Breast epithelium (tissue), 4 donors: ENCODE measurements around the gene CCDC170. TPM values are rescaled to one million over a fixed set of nuclear protein-coding genes. Genes with fewer than 3 reads are reported as not detected.

Experiments used
- DNase-seq, 2 donors: peaks; one replicate each; pipeline ENCODE4 v3.0.0-alpha.2; 2019; ENCODE audit warnings: low spot score in 2 of 2
- H3K27ac ChIP-seq, 2 donors: fragments of 200-600 bp; sonication (generic) in 1 of 2; one replicate each; pipeline ENCODE4 v1.5.1; 2016 to 2019; ENCODE audit warnings: mild to moderate bottlenecking in 1 of 2
- H3K27me3 ChIP-seq, 2 donors: fragments of 200-600 bp; sonication (generic) in 1 of 2; one replicate each; pipeline versions ENCODE4 v1.5.1 to v1.6.0; 2017 to 2019; ENCODE audit warnings: control low read depth in 1 of 2, mild to moderate bottlenecking in 1 of 2
- H3K36me3 ChIP-seq: fragments of 200-600 bp; one replicate; pipeline ENCODE4 v1.5.1; 2019
- H3K4me1 ChIP-seq, 2 donors: fragments of 200-600 bp; sonication (generic); one replicate each; pipeline ENCODE4 v1.5.1; 2016 to 2019; ENCODE audit warnings: control low read depth in 1 of 2
- H3K4me3 ChIP-seq, 3 donors: fragments of 200-600 bp; sonication (generic); 1 replicate in 2 of 3; 2 replicates in 1 of 3; pipeline ENCODE4 v1.5.1; 2016 to 2019; ENCODE audit warnings: mild to moderate bottlenecking in 3 of 3, moderate library complexity in 2 of 3
- H3K9me3 ChIP-seq, 2 donors: fragments of 200-600 bp; sonication (generic) in 1 of 2; one replicate each; pipeline ENCODE4 v1.5.1; 2016 to 2019; ENCODE audit warnings: control low read depth in 1 of 2
- POLR2A ChIP-seq: fragments of 450-650 bp; IDR thresholded peaks from one replicate; pipeline ENCODE4 v1.6.1; 2016; ENCODE audit warnings: antibody characterized with exemption, mild to moderate bottlenecking, moderate library complexity
- POLR2AphosphoS5 ChIP-seq, 3 donors: sonication (generic); formaldehyde crosslinking; IDR thresholded peaks; one replicate each; pipeline ENCODE4 v1.6.1; 2017; ENCODE audit warnings: antibody characterized with exemption in 3 of 3
- intact Hi-C: fragments of 100-400 bp; cut with DNase I; formaldehyde crosslinking; loops from one replicate; pipeline ENCODE4 v1.15.1; 2023; ENCODE audit warnings: low total_unique reads
- total RNA-seq, 3 donors: library from RNA; depleted of rRNA; stranded (reverse); fragments of >200 nt; gene quantifications; one replicate each; pipeline ENCODE4 v1.1.0, GENCODE V29; 2016
- TF ChIP-seq, protein P1 (sequence below), 3 donors: fragments of 450-650 bp; IDR thresholded peaks; one replicate each; pipeline ENCODE4 v1.5.1; 2016 to 2017; ENCODE audit warnings: antibody characterized with exemption in 3 of 3, mild to moderate bottlenecking in 3 of 3, moderate library complexity in 3 of 3

The CCDC170 gene
- total RNA-seq, 3 donors from 2014 or later = 3.5 to 9.8 (median 9.4) TPM

DNA sequence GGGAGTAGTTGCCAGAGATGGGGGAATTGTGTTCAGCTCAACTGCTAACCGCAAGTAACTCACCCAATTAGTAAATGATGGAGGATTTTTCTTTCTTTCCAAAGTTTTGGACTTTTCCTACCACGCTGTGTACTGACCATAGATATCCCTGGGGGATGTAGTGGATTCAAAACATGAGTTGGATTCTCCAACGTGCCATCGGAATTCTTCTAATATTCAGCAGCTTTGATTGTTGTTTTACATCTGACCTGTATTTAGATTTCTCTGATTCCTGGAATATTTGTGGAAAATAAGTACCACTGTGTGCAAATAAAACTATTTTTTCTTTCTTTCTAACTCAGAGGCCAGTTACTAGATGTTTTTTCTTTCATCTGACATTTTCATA lies 1.1 kb downstream of the CCDC170 start:
- Histone ChIP-seq H3K27ac (peak overlapping the region; percentile 88 to 96), H3K4me1 (peaks cover 0 to 5% of the 10 kb centered on the region in 2 donors), H3K27me3 (no peaks in the 10 kb centered on the region), H3K9me3 (no peaks in the 10 kb centered on the region), H3K36me3 (no peaks in the 10 kb centered on the region), H3K4me3 (peak overlapping the region; percentile 58 to 90 (median 70))
- no peak for DNase-seq
- TF ChIP-seq, protein P1, sequence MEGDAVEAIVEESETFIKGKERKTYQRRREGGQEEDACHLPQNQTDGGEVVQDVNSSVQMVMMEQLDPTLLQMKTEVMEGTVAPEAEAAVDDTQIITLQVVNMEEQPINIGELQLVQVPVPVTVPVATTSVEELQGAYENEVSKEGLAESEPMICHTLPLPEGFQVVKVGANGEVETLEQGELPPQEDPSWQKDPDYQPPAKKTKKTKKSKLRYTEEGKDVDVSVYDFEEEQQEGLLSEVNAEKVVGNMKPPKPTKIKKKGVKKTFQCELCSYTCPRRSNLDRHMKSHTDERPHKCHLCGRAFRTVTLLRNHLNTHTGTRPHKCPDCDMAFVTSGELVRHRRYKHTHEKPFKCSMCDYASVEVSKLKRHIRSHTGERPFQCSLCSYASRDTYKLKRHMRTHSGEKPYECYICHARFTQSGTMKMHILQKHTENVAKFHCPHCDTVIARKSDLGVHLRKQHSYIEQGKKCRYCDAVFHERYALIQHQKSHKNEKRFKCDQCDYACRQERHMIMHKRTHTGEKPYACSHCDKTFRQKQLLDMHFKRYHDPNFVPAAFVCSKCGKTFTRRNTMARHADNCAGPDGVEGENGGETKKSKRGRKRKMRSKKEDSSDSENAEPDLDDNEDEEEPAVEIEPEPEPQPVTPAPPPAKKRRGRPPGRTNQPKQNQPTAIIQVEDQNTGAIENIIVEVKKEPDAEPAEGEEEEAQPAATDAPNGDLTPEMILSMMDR (IDR thresholded peaks at IDR 0.05) = no peak
- intact Hi-C loops = no loop called here

DNA sequence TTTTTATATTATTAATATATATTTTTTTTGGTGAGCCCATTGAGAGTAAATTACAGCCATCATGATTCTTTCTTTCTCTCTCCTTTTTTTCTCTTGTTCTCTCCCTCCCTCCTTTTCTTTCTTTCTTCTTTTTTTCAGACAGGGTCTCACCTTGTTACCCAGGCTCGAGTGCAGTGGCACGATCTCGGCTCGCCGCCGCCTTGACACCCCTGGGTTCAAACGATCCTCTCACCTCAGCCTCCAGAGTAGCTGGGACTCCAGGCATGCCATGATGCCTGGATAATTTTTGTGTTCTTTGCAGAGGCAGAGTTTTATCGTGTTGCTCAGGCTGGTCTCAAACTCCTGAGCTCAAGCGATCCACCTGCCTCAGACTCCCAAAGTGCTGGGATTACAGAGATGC lies 1.6 kb downstream of the CCDC170 start:
- intact Hi-C loops = no loop called here
- TF ChIP-seq, protein P1 (IDR thresholded peaks at IDR 0.05) = no peak
- TF ChIP-seq POLR2AphosphoS5 (IDR thresholded peaks at IDR 0.05) (no peak), POLR2A (no peak)
- peaks cover 0 to 5% of the 10 kb centered on the region in 2 donors for H3K4me1 ChIP-seq
- H3K4me3 ChIP-seq = peak overlapping the region in 1 of 3 donors; percentile 24
- no peak overlapping the region for H3K27ac ChIP-seq
- DNase-seq = no peak
- no peaks in the 10 kb centered on the region for H3K27me3 ChIP-seq
- no peaks in the 10 kb centered on the region for H3K9me3 ChIP-seq
- no peaks in the 10 kb centered on the region for H3K36me3 ChIP-seq

DNA sequence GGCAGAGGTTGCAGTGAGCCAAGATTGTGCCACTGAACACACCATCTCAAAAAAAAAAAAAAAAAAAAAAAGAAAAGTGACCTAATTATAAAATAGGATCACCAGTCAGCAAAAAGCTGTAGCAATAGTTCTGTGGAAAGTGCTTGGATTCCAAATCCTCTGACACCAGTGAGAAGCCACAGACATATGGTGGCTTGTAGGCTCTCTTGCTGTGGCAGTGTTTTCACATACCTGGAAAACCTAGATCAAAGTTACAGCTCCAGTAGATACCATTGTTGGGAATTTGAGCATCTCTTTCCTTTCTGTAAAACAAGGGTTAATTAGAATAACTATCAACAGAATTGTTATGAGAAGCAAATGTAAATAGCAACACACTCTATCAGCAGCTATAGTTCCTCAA lies 4.1 kb downstream of the CCDC170 start:
- no peaks in the 10 kb centered on the region for H3K36me3 ChIP-seq
- H3K27me3 ChIP-seq = no peaks in the 10 kb centered on the region
- peaks cover 0 to 5% of the 10 kb centered on the region in 2 donors for H3K4me1 ChIP-seq
- H3K9me3 ChIP-seq = no peaks in the 10 kb centered on the region
- no peak for TF ChIP-seq POLR2AphosphoS5 (IDR thresholded peaks at IDR 0.05)
- no peak for TF ChIP-seq POLR2A
- TF ChIP-seq, protein P1 (IDR thresholded peaks at IDR 0.05) = no peak
- DNase-seq = no peak
- H3K27ac ChIP-seq = no peak overlapping the region
- intact Hi-C loops = no loop called here
- H3K4me3 ChIP-seq = no peak overlapping the region

DNA sequence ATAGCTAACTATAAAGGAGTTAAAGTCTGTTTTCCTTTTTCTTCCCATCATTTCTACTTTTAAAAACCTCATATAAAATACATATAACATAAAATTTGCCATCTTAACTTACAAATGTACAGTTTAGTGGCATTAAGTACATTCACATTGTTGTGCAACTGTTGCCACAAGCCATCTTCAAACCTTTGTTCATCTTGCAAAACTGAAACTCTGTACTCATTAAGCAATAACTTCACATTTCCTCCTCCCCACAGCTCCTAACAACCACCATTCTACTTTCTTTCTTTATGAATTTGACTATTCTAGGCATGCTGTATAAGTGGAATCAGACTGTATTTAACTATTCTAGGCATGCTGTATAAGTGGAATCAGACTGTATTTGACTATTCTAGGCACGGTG lies 4.5 kb downstream of the CCDC170 start:
- Histone ChIP-seq H3K9me3 (no peaks in the 10 kb centered on the region), H3K4me3 (no peak overlapping the region), H3K27ac (peak overlapping the region in 1 of 2 donors; percentile 46), H3K36me3 (no peaks in the 10 kb centered on the region), H3K4me1 (peaks cover 0 to 4% of the 10 kb centered on the region in 2 donors), H3K27me3 (no peaks in the 10 kb centered on the region)
- intact Hi-C loops = no loop called here
- no peak for TF ChIP-seq POLR2AphosphoS5 (IDR thresholded peaks at IDR 0.05)
- TF ChIP-seq, protein P1 (IDR thresholded peaks at IDR 0.05) = no peak
- TF ChIP-seq POLR2A = no peak
- no peak for DNase-seq

DNA sequence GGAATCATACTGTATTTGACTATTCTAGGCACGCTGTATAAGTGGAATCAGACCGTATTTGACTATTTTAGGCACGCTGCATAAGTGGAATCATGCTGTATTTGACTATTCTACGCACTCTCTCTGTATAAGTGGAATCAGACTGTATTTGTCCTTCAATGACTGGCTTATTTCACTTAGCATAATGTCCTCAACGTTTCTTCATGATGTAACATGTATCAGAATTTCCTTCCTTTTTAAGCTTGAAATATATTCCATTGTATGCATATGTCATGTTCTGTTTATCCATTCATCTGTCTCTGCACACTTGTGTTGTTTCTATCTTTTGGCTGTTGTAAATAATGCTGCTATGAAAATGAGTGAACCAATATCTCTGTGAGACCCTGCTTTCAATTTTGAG lies 5.7 kb downstream of the CCDC170 start:
- Histone ChIP-seq H3K27me3 (no peaks in the 10 kb centered on the region), H3K4me1 (no peaks in the 10 kb centered on the region)

More for the DNA sequence above, 5.7 kb downstream of the CCDC170 start:
- H3K27ac ChIP-seq = no peak overlapping the region
- H3K9me3 ChIP-seq = no peaks in the 10 kb centered on the region
- no peak overlapping the region for H3K4me3 ChIP-seq
- intact Hi-C loops = no loop called here
- TF ChIP-seq POLR2A = no peak
- TF ChIP-seq, protein P1 (IDR thresholded peaks at IDR 0.05) = no peak
- TF ChIP-seq POLR2AphosphoS5 (IDR thresholded peaks at IDR 0.05) = no peak
- DNase-seq = no peak
- no peaks in the 10 kb centered on the region for H3K36me3 ChIP-seq
